H1 (cell line): Measurements from ENCODE around the gene ADGRA3. TPM values are rescaled to one million over a fixed set of nuclear protein-coding genes. Genes with fewer than 3 reads are reported as not detected.

Source experiments
- CTCF ChIA-PET: fragments of 300-600 bp; sonication (Branson Sonifier 250); formaldehyde crosslinking; loops from one replicate; lab custom pipeline; 2021; ENCODE audit not compliant: partially characterized antibody; lab: Charles Lee
- POLR2A ChIA-PET: fragments of 300-600 bp; sonication (Branson Sonifier 250); formaldehyde crosslinking; loops from one replicate; lab custom pipeline; 2021; ENCODE audit warnings: inconsistent platforms; ENCODE audit not compliant: partially characterized antibody; lab: Charles Lee
- DNase-seq, 2 experiments: peaks; one replicate each; pipeline versions ENCODE4 v3.0.0 to v3.0.0-alpha.2; 2010 to 2022; ENCODE audit warnings: low spot score in 2 of 2, low read depth in 1 of 2, mixed read lengths in 1 of 2
- FAIRE-seq: peaks from 2 replicates; lab custom pipeline; 2011; peaks lifted over from hg19 to GRCh38; lab: Jason Lieb, UNC
- H2AFZ ChIP-seq: 2 replicates; pipeline ENCODE4 v1.8.1; 2012; ENCODE audit warnings: low read length, inconsistent platforms
- H2AK5ac ChIP-seq: 2 replicates; pipeline ENCODE4 v1.6.1; 2013; ENCODE audit warnings: low read depth, low read length
- H2BK120ac ChIP-seq: replicated peaks from 2 replicates; pipeline ENCODE3; 2013; ENCODE audit warnings: low read depth, low read length, inconsistent platforms
- H2BK12ac ChIP-seq: 2 replicates; pipeline ENCODE4 v1.6.1; 2013; ENCODE audit warnings: low read depth, low read length
- H2BK15ac ChIP-seq: 2 replicates; pipeline ENCODE4 v1.6.1; 2013; ENCODE audit warnings: low read length
- H2BK20ac ChIP-seq: 2 replicates; pipeline ENCODE4 v1.6.1; 2013; ENCODE audit warnings: low read length
- H2BK5ac ChIP-seq: 2 replicates; pipeline ENCODE4 v1.6.1; 2013; ENCODE audit warnings: low read depth, low read length
- H3K14ac ChIP-seq: 2 replicates; pipeline ENCODE4 v1.6.1; 2013; ENCODE audit warnings: inconsistent platforms; ENCODE audit not compliant: insufficient read length
- H3K18ac ChIP-seq: 2 replicates; pipeline ENCODE4 v1.6.1; 2013; ENCODE audit warnings: low read length; ENCODE audit errors: extremely low read depth
- H3K23ac ChIP-seq: 2 replicates; pipeline ENCODE4 v1.6.1; 2013; ENCODE audit warnings: inconsistent platforms; ENCODE audit not compliant: insufficient read length
- H3K23me2 ChIP-seq: 2 replicates; pipeline ENCODE4 v1.6.1; 2013; ENCODE audit warnings: low read depth, low read length
- H3K27ac ChIP-seq: 2 replicates; pipeline ENCODE4 v1.6.1; 2011; ENCODE audit warnings: low read depth, low read length, inconsistent platforms
- H3K27me3 ChIP-seq, 4 experiments: replicated peaks in 1 of 4; 1 replicate in 1 of 4; 2 replicates in 3 of 4; pipeline versions ENCODE4 v1.6.1 to v1.8.1; 2011 to 2013; ENCODE audit warnings: low read length in 3 of 4, mild to moderate bottlenecking in 3 of 4, inconsistent platforms in 2 of 4, mixed read lengths in 2 of 4, moderate library complexity in 1 of 4; ENCODE audit not compliant: control insufficient read depth in 3 of 4, insufficient read depth in 3 of 4; ENCODE audit errors: extremely low read depth in 1 of 4
- H3K36me3 ChIP-seq, 4 experiments: 2 replicates each; pipeline versions ENCODE4 v1.6.1 to v1.8.1; 2011 to 2013; ENCODE audit warnings: mild to moderate bottlenecking in 4 of 4, low read length in 3 of 4, moderate library complexity in 2 of 4, control low read depth in 1 of 4, inconsistent platforms in 1 of 4; ENCODE audit not compliant: insufficient read depth in 4 of 4, control insufficient read depth in 2 of 4
- H3K4ac ChIP-seq: replicated peaks from 2 replicates; pipeline ENCODE3; 2013; ENCODE audit warnings: low read length, low read depth, mixed read lengths, inconsistent platforms; ENCODE audit not compliant: insufficient read length
- H3K4me1 ChIP-seq, 4 experiments: replicated peaks in 1 of 4; 1 replicate in 1 of 4; 2 replicates in 3 of 4; pipeline versions ENCODE4 v1.6.1 to v1.8.1; 2011 to 2013; ENCODE audit warnings: low read length in 3 of 4, inconsistent platforms in 2 of 4, mixed read lengths in 1 of 4; ENCODE audit not compliant: insufficient read depth in 4 of 4, control insufficient read depth in 3 of 4
- H3K4me2 ChIP-seq, 2 experiments: 2 replicates each; pipeline versions ENCODE4 v1.6.1 to v1.8.1; 2011 to 2013; ENCODE audit warnings: low read depth in 2 of 2, low read length in 2 of 2, control low read depth in 1 of 2, inconsistent platforms in 1 of 2, mild to moderate bottlenecking in 1 of 2; ENCODE audit not compliant: insufficient read depth in 1 of 2
- H3K4me3 ChIP-seq, 4 experiments: fragments of 200-600, 300-600 bp in 1 of 4; sonication (generic), shearing (Covaris generic), sonication (Bioruptor Twin) in 1 of 4; 2 replicates each; pipeline versions ENCODE4 v1.5.1 to v1.8.1; 2011 to 2016; ENCODE audit warnings: low read length in 4 of 4, low read depth in 3 of 4, control low read depth in 2 of 4, inconsistent platforms in 2 of 4, mild to moderate bottlenecking in 2 of 4, mixed read lengths in 1 of 4, moderate library complexity in 1 of 4; ENCODE audit not compliant: insufficient read depth in 2 of 4; ENCODE audit errors: extremely low read depth in 1 of 4
- H3K56ac ChIP-seq: replicated peaks from 2 replicates; pipeline ENCODE3; 2013; ENCODE audit warnings: low read depth, mild to moderate bottlenecking, mixed read lengths, low read length, inconsistent platforms; ENCODE audit not compliant: insufficient read length
- H3K79me1 ChIP-seq: 2 replicates; pipeline ENCODE4 v1.6.1; 2013; ENCODE audit warnings: low read depth, low read length, control low read depth
- H3K79me2 ChIP-seq, 2 experiments: 2 replicates each; pipeline versions ENCODE4 v1.6.1 to v1.8.1; 2012 to 2013; ENCODE audit warnings: low read length in 2 of 2, mild to moderate bottlenecking in 2 of 2, inconsistent platforms in 1 of 2; ENCODE audit not compliant: insufficient read depth in 2 of 2, control insufficient read depth in 1 of 2
- H3K9ac ChIP-seq, 4 experiments: replicated peaks in 1 of 4; 1 replicate in 1 of 4; 2 replicates in 3 of 4; pipeline versions ENCODE4 v1.6.1 to v1.8.1; 2011 to 2013; ENCODE audit warnings: low read depth in 3 of 4, low read length in 3 of 4, control low read depth in 2 of 4, mild to moderate bottlenecking in 2 of 4, moderate library complexity in 2 of 4, inconsistent platforms in 1 of 4; ENCODE audit errors: extremely low read depth in 1 of 4
- H3K9me3 ChIP-seq, 2 experiments: 2 replicates each; pipeline versions ENCODE4 v1.6.1 to v1.8.1; 2012 to 2013; ENCODE audit warnings: mild to moderate bottlenecking in 2 of 2, moderate library complexity in 2 of 2, control low read depth in 1 of 2, inconsistent platforms in 1 of 2, low read depth in 1 of 2, low read length in 1 of 2, mixed read lengths in 1 of 2; ENCODE audit not compliant: insufficient read depth in 2 of 2
- H4K20me1 ChIP-seq, 2 experiments: replicated peaks in 1 of 2; 2 replicates each; pipeline versions ENCODE3 to v1.8.1; 2011 to 2013; ENCODE audit warnings: inconsistent platforms in 2 of 2, low read length in 2 of 2, mild to moderate bottlenecking in 1 of 2; ENCODE audit not compliant: insufficient read depth in 2 of 2, control insufficient read depth in 1 of 2
- H4K5ac ChIP-seq: 2 replicates; pipeline ENCODE4 v1.6.1; 2013; ENCODE audit warnings: low read length, low read depth, mixed read lengths, inconsistent platforms; ENCODE audit not compliant: insufficient read length
- H4K8ac ChIP-seq: 2 replicates; pipeline ENCODE4 v1.8.0; 2013; ENCODE audit warnings: mild to moderate bottlenecking, moderate library complexity, low read length, inconsistent platforms; ENCODE audit not compliant: insufficient read depth; ENCODE audit errors: extremely low read depth
- H4K91ac ChIP-seq: replicated peaks from 2 replicates; pipeline ENCODE3; 2013; ENCODE audit warnings: low read length, mixed read lengths, inconsistent platforms; ENCODE audit not compliant: insufficient read length
- CTCF ChIP-seq, 3 experiments: IDR thresholded peaks; 1 replicate in 2 of 3; 2 replicates in 1 of 3; pipeline versions ENCODE4 v1.5.1 to v1.6.1; 2011; ENCODE audit warnings: low read length in 3 of 3, mild to moderate bottlenecking in 3 of 3, inconsistent platforms in 2 of 3, low read depth in 1 of 3, moderate library complexity in 1 of 3; ENCODE audit not compliant: insufficient read depth in 1 of 3; ENCODE audit errors: control extremely low read depth in 1 of 3
- SIX5 ChIP-seq: IDR thresholded peaks from 2 replicates; pipeline ENCODE4 v1.6.1; 2011; ENCODE audit warnings: mild to moderate bottlenecking, low read depth, low read length
- WGBS, 2 experiments: shearing (Covaris generic) in 1 of 2; methylation state at CpG; one replicate each; pipeline versions ENCODE4 v1.1.6 to v1.1.7; 2013 to 2015; ENCODE audit warnings: low lambda C conversion rate in 2 of 2, mixed read lengths in 2 of 2, inconsistent platforms in 1 of 2, low coverage in 1 of 2, missing lambda C conversion rate in 1 of 2; ENCODE audit not compliant: insufficient replicate concordance in 2 of 2, insufficient coverage in 1 of 2, insufficient read length in 1 of 2; ENCODE audit errors: extremely low coverage in 1 of 2, missing lambda C conversion rate in 1 of 2; 5-methylcytosine and 5-hydroxymethylcytosine counted together
- polyA plus RNA-seq, 7 experiments: library from polyadenylated mRNA; depleted of rRNA in 3 of 7; stranded (reverse) in 5 of 7; unstranded in 2 of 7; fragments of >200 nt in 5 of 7; fragments of 200-250 nt in 2 of 7; gene quantifications; 1 replicate in 5 of 7; 2 replicates in 1 of 7; 4 replicates in 1 of 7; pipeline versions ENCODE4 v1.2.1 to v1.2.3, GENCODE V29; 2011 to 2013; ENCODE audit warnings: missing spikeins in 2 of 7, mixed read lengths in 2 of 7
- total RNA-seq: library from RNA; stranded (reverse); fragmentation: NEBNext Ultra II Directional; extraction: Animal tissue kit (Norgen Biotek cat#: 25700); gene quantifications from 2 replicates; pipeline ENCODE4 v1.2.1, GENCODE V29; 2021

The ADGRA3 gene
- total and polyA plus RNA-seq, 2 of the 8 experiments (the other 6 are each of a cell fraction or from before 2014, with no cell fraction given): 31.5 to 63.0 TPM

GRCh38 chr4:22551550-22551949 is 35.7 kb upstream of the ADGRA3 start:
- no peak overlapping the region for H2BK12ac ChIP-seq
- H3K4me3 ChIP-seq: no peak overlapping the region
- H2AFZ ChIP-seq: no peak overlapping the region
- no peaks in the 10 kb centered on the region for H3K36me3 ChIP-seq
- H3K9ac ChIP-seq: no peak overlapping the region
- H4K91ac ChIP-seq: no peak overlapping the region
- ChIA-PET CTCF (interaction anchor here (1.2 kb wide), 1 partner anchor 51 kb away, joined by 3 read pairs; no protein-coding TSS in a partner anchor), POLR2A (no interaction called here)
- no peak overlapping the region for H3K4me2 ChIP-seq
- no peak overlapping the region for H2BK20ac ChIP-seq
- no peak overlapping the region for H3K14ac ChIP-seq
- no peak overlapping the region for H2BK120ac ChIP-seq
- FAIRE-seq: no peak
- TF ChIP-seq CTCF (IDR thresholded peaks at IDR 0.05; ENCODE audit: control extremely low read depth in 1 of 3, insufficient read depth in 1 of 3, low read depth in 1 of 3, low read length in 3 of 3) (no peak), SIX5 (no peak)
- TF ChIP-seq, all 59 proteins: peak for 0
- no peak overlapping the region for H3K27ac ChIP-seq
- no peak overlapping the region for H3K4ac ChIP-seq
- no peak overlapping the region for H4K8ac ChIP-seq
- H3K18ac ChIP-seq: no peak overlapping the region
- WGBS, 2 experiments: 94% methylated on average over 1 of the region's 1 CpG; no CpG with 5 or more reads in 1 of the 2 experiments
- H3K23ac ChIP-seq: peak overlapping the region; percentile 27
- H2AK5ac ChIP-seq: no peak overlapping the region
- H2BK5ac ChIP-seq: no peak overlapping the region
- DNase-seq: no peak
- no peaks in the 10 kb centered on the region for H3K23me2 ChIP-seq
- no peak overlapping the region for H4K5ac ChIP-seq
- H3K9me3 ChIP-seq: peaks cover under 1 to 5% of the 10 kb centered on the region in 2 experiments; a peak in 1 of 4 replicates
- H4K20me1 ChIP-seq: no peaks in the 10 kb centered on the region
- H3K79me1 ChIP-seq: no peaks in the 10 kb centered on the region
- H3K4me1 ChIP-seq: no peaks in the 10 kb centered on the region
- no peak overlapping the region for H3K56ac ChIP-seq
- no peaks in the 10 kb centered on the region for H3K79me2 ChIP-seq
- H2BK15ac ChIP-seq: no peak overlapping the region
- no peaks in the 10 kb centered on the region for H3K27me3 ChIP-seq
